Aorta (tissue), 5 donors: ENCODE results near the gene UROD. TPM values are rescaled to one million over a fixed set of nuclear protein-coding genes. Genes with fewer than 3 reads are reported as not detected.

ENCODE experiments used
- ATAC-seq: fragments of 200-7000 bp; cut with Tn5 transposase; one replicate; pipeline ENCODE4 v1.9.1; 2022; ENCODE audit warnings: moderate library complexity; ENCODE audit not compliant: low FRiP score
- DNase-seq, 2 donors: peaks; one replicate each; pipeline ENCODE4 v3.0.0-alpha.2; 2020
- H3K27ac ChIP-seq, 2 donors: one replicate each; pipeline ENCODE4 v1.5.1; 2013; ENCODE audit warnings: low read length in 2 of 2, mild to moderate bottlenecking in 2 of 2, moderate library complexity in 2 of 2, control low read depth in 1 of 2, inconsistent platforms in 1 of 2, low read depth in 1 of 2
- H3K27me3 ChIP-seq, 2 donors: one replicate each; pipeline ENCODE4 v1.6.1; 2013; ENCODE audit warnings: control low read depth in 1 of 2, low read length in 1 of 2, mild to moderate bottlenecking in 1 of 2, moderate library complexity in 1 of 2; ENCODE audit not compliant: insufficient read depth in 2 of 2, control insufficient read depth in 1 of 2
- H3K36me3 ChIP-seq, 2 donors: one replicate each; pipeline ENCODE4 v1.6.1; 2013; ENCODE audit warnings: control low read depth in 1 of 2, low read length in 1 of 2, mild to moderate bottlenecking in 1 of 2; ENCODE audit not compliant: insufficient read depth in 2 of 2, control insufficient read depth in 1 of 2
- H3K4me1 ChIP-seq, 2 donors: one replicate each; pipeline ENCODE4 v1.6.1; 2013; ENCODE audit warnings: low read length in 2 of 2, control low read depth in 1 of 2, mild to moderate bottlenecking in 1 of 2, moderate library complexity in 1 of 2; ENCODE audit not compliant: insufficient read depth in 2 of 2, control insufficient read depth in 1 of 2
- H3K4me3 ChIP-seq, 2 donors: one replicate each; pipeline ENCODE4 v1.5.1; 2013; ENCODE audit warnings: low read length in 2 of 2, control low read depth in 1 of 2, mild to moderate bottlenecking in 1 of 2
- H3K9me3 ChIP-seq: one replicate; pipeline ENCODE4 v1.6.1; 2013; ENCODE audit warnings: mild to moderate bottlenecking, low read length; ENCODE audit not compliant: control insufficient read depth
- WGBS, 2 donors: extraction: QIAGEN DNeasy Blood & Tissue Kit; methylation state at CpG; one replicate each; pipeline ENCODE4 v1.1.7; 2013; 5-methylcytosine and 5-hydroxymethylcytosine counted together
- intact Hi-C, 2 donors: fragments of 100-400 bp; cut with DNase I; formaldehyde crosslinking; loops; one replicate each; pipeline versions ENCODE4 v1.14.2 to v1.15.0; 2022
- polyA plus RNA-seq, 2 donors: library from polyadenylated mRNA; stranded (reverse); fragments of 200-250 nt; gene quantifications; one replicate each; pipeline ENCODE4 v1.2.3, GENCODE V29; 2013
- total RNA-seq, 2 donors: library from RNA; stranded (reverse); fragmentation: NEBNext Ultra II Directional; extraction: Animal tissue kit (Norgen Biotek cat#: 25700); gene quantifications; one replicate each; pipeline ENCODE4 v1.2.1, GENCODE V29; 2021
- donor health status: healthy with polysubstance abuse.
- donor health status: Bipolar disorder and iron deficiency.
- donor health status: DM: no; HTN: no; CAD: no.
- donor health status: DM: no; HTN: no; CAD: no.
- donor health status: DM: yes; HTN: yes; CAD: no.

Gene UROD
- total and polyA plus RNA-seq, 4 donors: 54.6 to 128 (median 75.3) TPM

GRCh38 chr1:45012639-45013278, 705 bp downstream of the UROD start:
- H3K4me1 ChIP-seq: no peaks in the 10 kb centered on the region
- H3K27ac ChIP-seq: peak overlapping the region in 1 of 2 donors; percentile 46
- DNase-seq (peak; percentile 89), ATAC-seq (peak; percentile 43)
- WGBS, 2 donors: 3 to 4% methylated on average over 21 of the region's 21 CpGs
- no peaks in the 10 kb centered on the region for H3K36me3 ChIP-seq
- peak overlapping the region; percentile 41 to 45 for H3K4me3 ChIP-seq
- H3K9me3 ChIP-seq: no peaks in the 10 kb centered on the region
- H3K27me3 ChIP-seq: no peaks in the 10 kb centered on the region
- intact Hi-C loops: loop anchor here (2.0 to 10.0 kb wide), 5 partner anchors 175 to 482 kb away; partner anchors contain the start of genes RNU5D-1 (in 1 of the 2) and TESK2 (in 1 of the 2)

GRCh38 chr1:45013551-45014209, 1.6 kb downstream of the UROD start:
- DNase-seq (no peak), ATAC-seq (no peak)
- Histone ChIP-seq H3K4me3 (no peak overlapping the region), H3K4me1 (no peaks in the 10 kb centered on the region), H3K36me3 (no peaks in the 10 kb centered on the region), H3K27ac (no peak overlapping the region), H3K27me3 (no peaks in the 10 kb centered on the region), H3K9me3 (no peaks in the 10 kb centered on the region)
- intact Hi-C loops: loop anchor here (1.0 to 10.0 kb wide), 7 partner anchors 176 to 481 kb away; partner anchors contain the start of genes RNU5D-1 (in 1 of the 2) and TESK2 (in 1 of the 2)
- 80 to 81% methylated on average over 12 of the region's 12 CpGs for WGBS, 2 donors

GRCh38 chr1:45014321-45015028, 2.4 kb downstream of the UROD start:
- Histone ChIP-seq H3K4me3 (no peak overlapping the region), H3K4me1 (no peaks in the 10 kb centered on the region), H3K9me3 (no peaks in the 10 kb centered on the region), H3K27ac (no peak overlapping the region), H3K36me3 (no peaks in the 10 kb centered on the region), H3K27me3 (no peaks in the 10 kb centered on the region)
- DNase-seq (peak; percentile 85 to 88), ATAC-seq (peak; percentile 73)
- WGBS, 2 donors: 19 to 23% methylated on average over 6 of the region's 6 CpGs
- intact Hi-C loops: loop anchor here (1.0 to 10.0 kb wide), 6 partner anchors 177 to 480 kb away; partner anchors contain the start of genes RNU5D-1 (in 1 of the 2) and TESK2 (in 1 of the 2)

GRCh38 chr1:45015683-45016082, 3.6 kb downstream of the UROD start:
- intact Hi-C loops: loop anchor here (2.0 to 10.0 kb wide), 2 partner anchors 477 to 479 kb away; partner anchors contain the start of gene TESK2 (in 1 of the 2)
- Histone ChIP-seq H3K36me3 (peaks cover 0 to 2% of the 10 kb centered on the region in 2 donors), H3K4me1 (no peaks in the 10 kb centered on the region), H3K27ac (no peak overlapping the region), H3K4me3 (no peak overlapping the region), H3K27me3 (no peaks in the 10 kb centered on the region), H3K9me3 (no peaks in the 10 kb centered on the region)
- no peak for DNase-seq
- ATAC-seq: no peak
- 67 to 84% methylated on average over 2 of the region's 2 CpGs for WGBS, 2 donors

- peaks cover 0 to 2% of the 10 kb centered on the region in 2 donors for H3K36me3 ChIP-seq
- intact Hi-C loops: loop anchor here in 1 of 2 donors (10.0 kb wide), 1 partner anchor 479 kb away; the partner anchor contains the start of gene TESK2
- no peak overlapping the region for H3K4me3 ChIP-seq
- H3K27ac ChIP-seq: no peak overlapping the region
- ATAC-seq: no peak
- no peaks in the 10 kb centered on the region for H3K4me1 ChIP-seq
- H3K9me3 ChIP-seq: no peaks in the 10 kb centered on the region
- 65 to 73% methylated on average over 2 of the region's 2 CpGs for WGBS, 2 donors
- DNase-seq: no peak
- no peaks in the 10 kb centered on the region for H3K27me3 ChIP-seq
These were observed 4.1 kb downstream of the UROD start for GRCh38 chr1:45016090-45016697.

GRCh38 chr1:45016767-45017166, 4.7 kb downstream of the UROD start:
- Histone ChIP-seq H3K36me3 (peaks cover 0 to 2% of the 10 kb centered on the region in 2 donors), H3K27ac (no peak overlapping the region), H3K27me3 (no peaks in the 10 kb centered on the region), H3K9me3 (no peaks in the 10 kb centered on the region), H3K4me1 (no peaks in the 10 kb centered on the region), H3K4me3 (no peak overlapping the region)
- ATAC-seq (no peak), DNase-seq (no peak)
- intact Hi-C loops: loop anchor here in 1 of 2 donors (10.0 kb wide), 1 partner anchor 478 kb away; the partner anchor contains the start of gene TESK2
- 61 to 63% methylated on average over 6 of the region's 6 CpGs for WGBS, 2 donors

GRCh38 chr1:45018599-45019230, 6.7 kb downstream of the UROD start:
- no peaks in the 10 kb centered on the region for H3K27me3 ChIP-seq
- no peak overlapping the region for H3K27ac ChIP-seq
- no peak overlapping the region for H3K4me3 ChIP-seq
- no peaks in the 10 kb centered on the region for H3K9me3 ChIP-seq
- ATAC-seq (peak; percentile 52), DNase-seq (no peak)
- H3K4me1 ChIP-seq: no peaks in the 10 kb centered on the region
- H3K36me3 ChIP-seq: peaks cover 0 to 2% of the 10 kb centered on the region in 2 donors
- intact Hi-C loops: loop anchor here in 1 of 2 donors (10.0 kb wide), 1 partner anchor 476 kb away; the partner anchor contains the start of gene TESK2
- 55 to 59% methylated on average over 16 of the region's 16 CpGs for WGBS, 2 donors

GRCh38 chr1:45023663-45024062, 11.6 kb downstream of the UROD start:
- ATAC-seq (no peak), DNase-seq (no peak)
- Histone ChIP-seq H3K9me3 (no peaks in the 10 kb centered on the region), H3K27ac (no peak overlapping the region), H3K4me1 (no peaks in the 10 kb centered on the region), H3K4me3 (no peak overlapping the region), H3K27me3 (no peaks in the 10 kb centered on the region), H3K36me3 (peaks cover 0 to 2% of the 10 kb centered on the region in 2 donors)
- 95 to 100% methylated on average over 1 of the region's 1 CpG for WGBS, 2 donors
- intact Hi-C loops: no loop called here
